T1000 (cell line): ENCODE data around the gene FBN2.
A peak's percentile ranks its signal among the peaks of the same experiment; 100 is the strongest.

Source experiments
- DNase-seq: peaks from one replicate; lab custom pipeline; 2025; ENCODE audit warnings: mixed read lengths; lab: John Stamatoyannopoulos, UW

The FBN2 gene

GRCh38 chr5:128538000-128538249 is at the start of gene FBN2:
Gene FBN2 (minus strand): TSS chr5:128538245. CDS start chr5:128537603, 642 bp downstream.
- DNase-seq: no peak

GRCh38 chr5:128587275-128587674 is 49.2 kb upstream of the FBN2 start:
- DNase-seq: no peak

- DNase-seq: no peak
Measured at GRCh38 chr5:128586848-128587247, 48.8 kb upstream of the FBN2 start.

GRCh38 chr5:128579639-128580038 is 41.6 kb upstream of the FBN2 start:
- no peak for DNase-seq

- no peak for DNase-seq
Measured at GRCh38 chr5:128579093-128579492, 41.0 kb upstream of the FBN2 start.

- no peak for DNase-seq
Measured at GRCh38 chr5:128574041-128574440, 36.0 kb upstream of the FBN2 start.

- no peak for DNase-seq
Measured at GRCh38 chr5:128572930-128573319, 34.9 kb upstream of the FBN2 start.

GRCh38 chr5:128572051-128572929 is 34.2 kb upstream of the FBN2 start:
- no peak for DNase-seq

- no peak for DNase-seq
Measured at GRCh38 chr5:128566178-128566577, 28.1 kb upstream of the FBN2 start.

GRCh38 chr5:128559300-128560297 is 21.6 kb upstream of the FBN2 start:
- no peak for DNase-seq

- no peak for DNase-seq
Measured at GRCh38 chr5:128553747-128554146, 15.7 kb upstream of the FBN2 start.

- DNase-seq: no peak
Measured at GRCh38 chr5:128551476-128551875, 13.4 kb upstream of the FBN2 start.

GRCh38 chr5:128549496-128549895 is 11.5 kb upstream of the FBN2 start:
- no peak for DNase-seq

- no peak for DNase-seq
Measured at GRCh38 chr5:128546658-128547281, 8.7 kb upstream of the FBN2 start.

GRCh38 chr5:128541385-128541784 is 3.3 kb upstream of the FBN2 start:
- DNase-seq: no peak

GRCh38 chr5:128539038-128539429 is 989 bp upstream of the FBN2 start:
- peak; percentile 12 for DNase-seq

GRCh38 chr5:128538250-128539037 is 399 bp upstream of the FBN2 start:
- peak; percentile 70 for DNase-seq

- peak; percentile 28 for DNase-seq
Measured at GRCh38 chr5:128537221-128537999, 635 bp downstream of the FBN2 start.

- no peak for DNase-seq
Measured at GRCh38 chr5:128536254-128537220, 1.5 kb downstream of the FBN2 start.

GRCh38 chr5:128535251-128535650 is 2.8 kb downstream of the FBN2 start:
- DNase-seq: no peak
